ENCODE results near the gene CNKSR3.

Gene CNKSR3

DNA sequence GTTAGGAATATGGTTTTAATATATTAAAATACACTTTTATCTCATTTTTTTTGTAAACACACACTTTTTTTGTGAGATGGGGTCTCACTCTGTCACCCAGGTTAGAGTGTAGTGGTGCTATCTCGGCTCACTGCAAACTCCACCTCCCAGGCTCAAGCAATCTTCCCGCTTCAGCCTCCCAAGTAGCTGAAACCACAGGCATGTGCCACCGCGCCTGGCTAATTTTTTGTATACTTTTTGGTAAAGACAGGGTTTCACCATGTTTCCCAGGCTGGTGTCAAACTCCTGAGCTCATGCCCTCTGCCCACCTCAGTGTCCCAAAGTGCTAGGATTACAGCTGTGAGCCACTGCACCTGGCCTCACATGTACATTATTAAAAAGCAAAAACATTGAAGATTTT, 164.7 kb downstream of the CNKSR3 start:
- no peak for DNase-seq (ENCODE audit: low read depth)

DNA sequence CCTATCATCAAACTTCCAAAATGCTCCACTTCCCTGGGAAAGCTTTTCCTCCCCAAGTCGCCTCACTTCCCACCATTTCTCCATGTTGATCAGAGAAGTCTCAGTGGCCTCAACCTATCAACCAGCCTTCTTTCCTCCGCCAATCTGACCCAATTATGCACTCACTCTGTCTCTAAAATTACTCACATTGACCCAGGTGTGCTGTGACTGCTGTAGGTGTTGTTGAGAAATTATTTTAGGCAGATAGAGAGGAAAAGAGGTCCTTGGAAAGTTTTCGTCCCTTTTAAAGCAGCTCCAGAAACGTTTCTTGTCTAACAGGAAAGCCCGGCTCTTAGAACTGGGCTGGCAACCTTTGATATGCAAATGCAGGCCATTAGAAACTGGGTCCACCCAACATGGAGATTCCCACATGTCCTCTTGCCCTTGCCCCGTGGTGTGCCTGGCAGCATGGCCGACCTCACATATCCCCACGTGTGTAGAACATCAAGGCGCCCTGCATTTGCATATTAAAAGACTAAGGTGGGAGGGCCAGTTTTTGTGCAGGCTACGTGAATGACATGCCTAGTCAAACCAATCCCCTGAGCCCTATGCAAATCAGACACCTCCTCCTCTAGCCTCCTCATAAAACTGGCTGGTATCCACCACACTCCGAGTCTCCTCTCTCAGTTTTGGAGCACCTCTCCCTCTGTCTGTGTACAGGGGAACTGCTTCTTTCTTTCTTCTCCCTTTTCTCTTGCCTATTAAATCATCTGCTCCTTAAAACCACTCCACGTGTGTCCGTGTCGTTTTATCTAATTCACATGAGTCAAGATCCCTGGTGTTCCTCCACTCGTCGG, 166.8 kb downstream of the CNKSR3 start:
- no peak for DNase-seq (ENCODE audit: low read depth)

DNA sequence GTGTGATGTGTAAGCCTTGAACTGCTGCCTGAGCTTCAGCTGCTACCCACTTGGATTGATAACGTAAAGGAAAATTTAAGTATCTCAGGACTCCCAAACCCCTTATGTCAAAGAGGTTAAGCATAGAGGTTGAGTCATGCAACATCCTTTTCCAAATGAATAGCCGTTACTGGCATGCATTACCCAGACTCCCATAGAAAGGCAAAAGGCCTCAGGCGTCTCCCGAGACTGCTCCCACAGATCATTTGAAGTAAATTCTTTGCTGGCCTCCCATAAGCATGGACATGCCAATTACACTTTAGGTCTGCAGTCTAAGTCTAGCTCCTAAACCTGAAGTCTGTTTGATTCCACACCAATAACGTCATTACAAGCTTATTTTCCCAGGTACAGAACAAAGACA, 168.6 kb downstream of the CNKSR3 start:
- no peak for DNase-seq (ENCODE audit: low read depth)

DNA sequence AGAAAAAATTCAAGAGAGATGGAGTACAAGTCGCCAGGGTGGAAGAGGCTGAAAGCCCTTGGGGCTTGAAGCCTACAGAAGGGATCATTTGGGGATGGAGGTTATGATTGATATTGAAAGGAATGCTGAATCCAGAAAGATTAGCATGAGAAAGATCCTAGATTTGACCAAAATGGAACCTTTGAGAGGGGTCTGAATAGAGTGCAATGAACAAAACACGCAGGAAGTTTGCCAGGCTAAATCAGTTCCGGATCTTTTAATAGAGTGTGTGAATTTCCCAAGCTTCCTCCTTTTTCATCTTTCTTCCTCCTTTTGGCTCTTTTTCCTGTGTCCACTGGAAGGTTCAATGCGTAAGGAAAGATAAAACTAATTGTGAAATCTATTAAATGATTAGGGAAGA, 169.1 kb downstream of the CNKSR3 start:
- no peak for DNase-seq (ENCODE audit: low read depth)

Data from stromal cell of bone marrow (primary cell).